ENCODE results near the gene PCDHB1. TPM values are rescaled to one million over a fixed set of nuclear protein-coding genes. Genes with fewer than 3 reads are reported as not detected.
"Not testable (repeated sequence)": the region's sequence is repeated elsewhere in the genome, so short reads cannot be mapped to it uniquely, and the experiment has no call there.

Gene PCDHB1
- total and polyA plus RNA-seq, 2 experiments from 2014 or later, result 0.17 TPM; not detected in 1

- H3K27me3 ChIP-seq, result no peaks in the 10 kb centered on the region
- TF ChIP-seq EZH2 (IDR thresholded peaks at IDR 0.05; ENCODE audit: borderline replicate concordance) (no peak), EZH2phosphoT487 (IDR thresholded peaks at IDR 0.05; ENCODE audit: low read depth, severe bottlenecking, unreplicated experiment) (no peak)
- TF ChIP-seq, protein P1, sequence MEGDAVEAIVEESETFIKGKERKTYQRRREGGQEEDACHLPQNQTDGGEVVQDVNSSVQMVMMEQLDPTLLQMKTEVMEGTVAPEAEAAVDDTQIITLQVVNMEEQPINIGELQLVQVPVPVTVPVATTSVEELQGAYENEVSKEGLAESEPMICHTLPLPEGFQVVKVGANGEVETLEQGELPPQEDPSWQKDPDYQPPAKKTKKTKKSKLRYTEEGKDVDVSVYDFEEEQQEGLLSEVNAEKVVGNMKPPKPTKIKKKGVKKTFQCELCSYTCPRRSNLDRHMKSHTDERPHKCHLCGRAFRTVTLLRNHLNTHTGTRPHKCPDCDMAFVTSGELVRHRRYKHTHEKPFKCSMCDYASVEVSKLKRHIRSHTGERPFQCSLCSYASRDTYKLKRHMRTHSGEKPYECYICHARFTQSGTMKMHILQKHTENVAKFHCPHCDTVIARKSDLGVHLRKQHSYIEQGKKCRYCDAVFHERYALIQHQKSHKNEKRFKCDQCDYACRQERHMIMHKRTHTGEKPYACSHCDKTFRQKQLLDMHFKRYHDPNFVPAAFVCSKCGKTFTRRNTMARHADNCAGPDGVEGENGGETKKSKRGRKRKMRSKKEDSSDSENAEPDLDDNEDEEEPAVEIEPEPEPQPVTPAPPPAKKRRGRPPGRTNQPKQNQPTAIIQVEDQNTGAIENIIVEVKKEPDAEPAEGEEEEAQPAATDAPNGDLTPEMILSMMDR (IDR thresholded peaks at IDR 0.05; ENCODE audit: poor library complexity), result no peak
- no peaks in the 10 kb centered on the region for H3K9me2 ChIP-seq (replicated peaks; ENCODE audit: insufficient read depth)
- no peak overlapping the region for H3K4me2 ChIP-seq
- no peak overlapping the region for H3K4me3 ChIP-seq
- H3K36me3 ChIP-seq (replicated peaks; ENCODE audit: insufficient read depth, low read depth), result peaks cover 15% of the 10 kb centered on the region
- no peak overlapping the region for H3K27ac ChIP-seq
- H2AFZ ChIP-seq, result no peak overlapping the region
- no peaks in the 10 kb centered on the region for H3K4me1 ChIP-seq (ENCODE audit: insufficient read depth)
- H4K20me1 ChIP-seq (ENCODE audit: insufficient read depth, poor library complexity, severe bottlenecking), result no peaks in the 10 kb centered on the region
- peaks cover 25% of the 10 kb centered on the region for H3K79me2 ChIP-seq
- H3K9me3 ChIP-seq (ENCODE audit: low read depth), result peaks cover 49% of the 10 kb centered on the region
- no peak for DNase-seq (ENCODE audit: low spot score)
- 98% methylated on average over 19 of the region's 20 CpGs for WGBS (ENCODE audit: low lambda C conversion rate, missing lambda C conversion rate)
Observed at GRCh38 chr5:141101059-141101458, 49.9 kb downstream of the PCDHB1 start.

- H3K9me3 ChIP-seq (ENCODE audit: low read depth), result peaks cover 52% of the 10 kb centered on the region
- peaks cover 28% of the 10 kb centered on the region for H3K79me2 ChIP-seq
- not testable (repeated sequence) for H2AFZ ChIP-seq; H3K27me3 ChIP-seq; H4K20me1 ChIP-seq (ENCODE audit: insufficient read depth, poor library complexity, severe bottlenecking); H3K4me3 ChIP-seq; H3K4me2 ChIP-seq; DNase-seq (ENCODE audit: low spot score); H3K27ac ChIP-seq; H3K9me2 ChIP-seq (replicated peaks; ENCODE audit: insufficient read depth); H3K4me1 ChIP-seq (ENCODE audit: insufficient read depth)
- WGBS (ENCODE audit: low lambda C conversion rate, missing lambda C conversion rate), result 98% methylated on average over 26 of the region's 39 CpGs
- peaks cover 18% of the 10 kb centered on the region for H3K36me3 ChIP-seq (replicated peaks; ENCODE audit: insufficient read depth, low read depth)
Observed at GRCh38 chr5:141102070-141102469, 50.9 kb downstream of the PCDHB1 start.

DNA sequence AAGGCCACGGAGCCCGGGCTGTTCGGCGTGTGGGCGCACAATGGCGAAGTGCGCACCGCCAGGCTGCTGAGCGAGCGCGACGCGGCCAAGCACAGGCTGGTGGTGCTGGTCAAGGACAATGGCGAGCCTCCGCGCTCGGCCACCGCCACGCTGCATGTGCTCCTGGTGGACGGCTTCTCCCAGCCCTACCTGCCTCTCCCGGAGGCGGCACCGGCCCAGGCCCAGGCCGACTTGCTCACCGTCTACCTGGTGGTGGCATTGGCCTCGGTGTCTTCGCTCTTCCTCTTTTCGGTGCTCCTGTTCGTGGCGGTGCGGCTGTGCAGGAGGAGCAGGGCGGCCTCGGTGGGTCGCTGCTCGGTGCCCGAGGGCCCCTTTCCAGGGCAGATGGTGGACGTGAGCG lies 51.3 kb downstream of the PCDHB1 start:
- not testable (repeated sequence) for H3K9me2 ChIP-seq (replicated peaks; ENCODE audit: insufficient read depth); DNase-seq (ENCODE audit: low spot score); H2AFZ ChIP-seq; H4K20me1 ChIP-seq (ENCODE audit: insufficient read depth, poor library complexity, severe bottlenecking); H3K27me3 ChIP-seq; H3K4me3 ChIP-seq; H3K4me2 ChIP-seq; H3K27ac ChIP-seq; H3K4me1 ChIP-seq (ENCODE audit: insufficient read depth)
- peaks cover 52% of the 10 kb centered on the region for H3K9me3 ChIP-seq (ENCODE audit: low read depth)
- H3K79me2 ChIP-seq, result peaks cover 24% of the 10 kb centered on the region
- peaks cover 18% of the 10 kb centered on the region for H3K36me3 ChIP-seq (replicated peaks; ENCODE audit: insufficient read depth, low read depth)
- 99% methylated on average over 26 of the region's 38 CpGs for WGBS (ENCODE audit: low lambda C conversion rate, missing lambda C conversion rate)

DNA sequence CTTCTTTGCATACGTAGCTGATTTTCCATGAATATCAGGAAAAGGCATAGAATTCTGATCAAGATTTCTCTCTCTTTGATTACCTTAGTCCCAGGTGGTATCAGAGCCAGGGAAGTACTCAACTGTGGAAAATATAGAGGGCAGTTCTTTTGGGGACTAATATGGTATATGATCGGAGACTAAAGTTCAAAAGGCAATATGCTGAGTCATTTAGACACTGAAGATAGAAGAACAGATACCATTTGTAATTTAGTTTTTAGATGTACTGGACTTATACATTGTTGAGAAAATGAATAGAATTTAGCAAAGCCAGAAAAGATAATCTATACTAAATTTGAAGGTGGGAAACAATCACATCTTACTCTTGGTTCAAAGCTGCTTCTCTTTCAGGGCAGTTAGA lies 54.2 kb downstream of the PCDHB1 start:
- no peak for DNase-seq (ENCODE audit: low spot score)
- H3K36me3 ChIP-seq (replicated peaks; ENCODE audit: insufficient read depth, low read depth), result peaks cover 4% of the 10 kb centered on the region
- no peak overlapping the region for H3K4me2 ChIP-seq
- H3K4me3 ChIP-seq, result no peak overlapping the region
- H3K79me2 ChIP-seq, result peaks cover 11% of the 10 kb centered on the region
- no peaks in the 10 kb centered on the region for H3K4me1 ChIP-seq (ENCODE audit: insufficient read depth)
- no peak overlapping the region for H3K27ac ChIP-seq
- TF ChIP-seq EZH2 (IDR thresholded peaks at IDR 0.05; ENCODE audit: borderline replicate concordance) (no peak), EZH2phosphoT487 (IDR thresholded peaks at IDR 0.05; ENCODE audit: low read depth, severe bottlenecking, unreplicated experiment) (no peak)
- TF ChIP-seq, protein P1 (IDR thresholded peaks at IDR 0.05; ENCODE audit: poor library complexity), result no peak
- H3K9me2 ChIP-seq (replicated peaks; ENCODE audit: insufficient read depth), result no peaks in the 10 kb centered on the region
- peaks cover 46% of the 10 kb centered on the region for H3K9me3 ChIP-seq (ENCODE audit: low read depth)
- no peak overlapping the region for H2AFZ ChIP-seq
- no peaks in the 10 kb centered on the region for H4K20me1 ChIP-seq (ENCODE audit: insufficient read depth, poor library complexity, severe bottlenecking)
- 94% methylated on average over 2 of the region's 2 CpGs for WGBS (ENCODE audit: low lambda C conversion rate, missing lambda C conversion rate)
- H3K27me3 ChIP-seq, result no peaks in the 10 kb centered on the region

Other genes starting within 250 kb of the PCDHB1 start
- 25.2 and 30.0 TPM in 2 replicates for gene PCDHA4, start 244.3 kb upstream of the PCDHB1 start, total RNA-seq
- gene PCDHA4, start 244.3 kb upstream of the PCDHB1 start, polyA plus RNA-seq, result 9.1 and 12.3 TPM in 2 replicates
- gene PCDHA5, start 229.8 kb upstream of the PCDHB1 start, total RNA-seq, result 2.2 and 2.5 TPM in 2 replicates
- gene PCDHA5, start 229.8 kb upstream of the PCDHB1 start, polyA plus RNA-seq, result 0.15 and 0.45 TPM in 2 replicates
- 3.2 and 3.4 TPM in 2 replicates for gene PCDHA6, start 223.4 kb upstream of the PCDHB1 start, total RNA-seq
- gene PCDHA6, start 223.4 kb upstream of the PCDHB1 start, polyA plus RNA-seq, result 0.27 and 0.38 TPM in 2 replicates
- 1.7 and 3.3 TPM in 2 replicates for gene PCDHA7, start 217.1 kb upstream of the PCDHB1 start, total RNA-seq
- gene PCDHA7, start 217.1 kb upstream of the PCDHB1 start, polyA plus RNA-seq, result 0.11 and 0.95 TPM in 2 replicates
- 1.6 and 1.9 TPM in 2 replicates for gene PCDHA8, start 210.2 kb upstream of the PCDHB1 start, total RNA-seq
- 0.13 and 0.44 TPM in 2 replicates for gene PCDHA8, start 210.2 kb upstream of the PCDHB1 start, polyA plus RNA-seq
- gene PCDHA9, start 203.0 kb upstream of the PCDHB1 start, total RNA-seq, result 1.5 and 2.5 TPM in 2 replicates
- 0.57 and 0.90 TPM in 2 replicates for gene PCDHA9, start 203.0 kb upstream of the PCDHB1 start, polyA plus RNA-seq
- 9.7 and 13.8 TPM in 2 replicates for gene PCDHA10, start 195.5 kb upstream of the PCDHB1 start, total RNA-seq
- gene PCDHA10, start 195.5 kb upstream of the PCDHB1 start, polyA plus RNA-seq, result 7.4 and 7.7 TPM in 2 replicates
- gene PCDHA11, start 182.4 kb upstream of the PCDHB1 start, total RNA-seq, result 1.8 and 4.5 TPM in 2 replicates
- gene PCDHA11, start 182.4 kb upstream of the PCDHB1 start, polyA plus RNA-seq, result 2.5 TPM in 2 replicates
- 18.7 TPM in 2 replicates for gene PCDHA12, start 176.1 kb upstream of the PCDHB1 start, total RNA-seq
- gene PCDHA12, start 176.1 kb upstream of the PCDHB1 start, polyA plus RNA-seq, result 7.2 and 7.8 TPM in 2 replicates
- 4.1 and 4.3 TPM in 2 replicates for gene PCDHA13, start 169.2 kb upstream of the PCDHB1 start, total RNA-seq
- gene PCDHA13, start 169.2 kb upstream of the PCDHB1 start, polyA plus RNA-seq, result 0.27 and 1.2 TPM in 2 replicates
- 6.3 and 7.0 TPM in 2 replicates for gene PCDHAC1, start 125.1 kb upstream of the PCDHB1 start, total RNA-seq
- 0.41 and 1.3 TPM in 2 replicates for gene PCDHAC1, start 125.1 kb upstream of the PCDHB1 start, polyA plus RNA-seq
- 6.8 and 11.3 TPM in 2 replicates for gene PCDHAC2, start 84.9 kb upstream of the PCDHB1 start, total RNA-seq
- gene PCDHAC2, start 84.9 kb upstream of the PCDHB1 start, polyA plus RNA-seq, result 5.4 and 6.4 TPM in 2 replicates
- 23.0 and 27.7 TPM in 2 replicates for gene PCDHB2, start 43.2 kb downstream of the PCDHB1 start, total RNA-seq
- 27.3 and 29.4 TPM in 2 replicates for gene PCDHB2, start 43.2 kb downstream of the PCDHB1 start, polyA plus RNA-seq
- 3.8 and 4.1 TPM in 2 replicates for gene PCDHB3, start 49.1 kb downstream of the PCDHB1 start, total RNA-seq
- 0.76 and 1.5 TPM in 2 replicates for gene PCDHB3, start 49.1 kb downstream of the PCDHB1 start, polyA plus RNA-seq
- 1.9 and 2.5 TPM in 2 replicates for gene PCDHB4, start 70.4 kb downstream of the PCDHB1 start, total RNA-seq
- 0.29 and 0.94 TPM in 2 replicates for gene PCDHB4, start 70.4 kb downstream of the PCDHB1 start, polyA plus RNA-seq
- gene PCDHB5, start 83.8 kb downstream of the PCDHB1 start, total RNA-seq, result 7.0 TPM in 2 replicates
- gene PCDHB5, start 83.8 kb downstream of the PCDHB1 start, polyA plus RNA-seq, result 6.2 and 6.4 TPM in 2 replicates
- 0.56 and 1.1 TPM in 2 replicates for gene PCDHB6, start 98.7 kb downstream of the PCDHB1 start, total RNA-seq
- not detected in 2 replicates for gene PCDHB6, start 98.7 kb downstream of the PCDHB1 start, polyA plus RNA-seq
- 0.48 and 0.53 TPM in 2 replicates for gene PCDHB7, start 121.3 kb downstream of the PCDHB1 start, total RNA-seq
- 0.51 and 0.56 TPM in 2 replicates for gene PCDHB7, start 121.3 kb downstream of the PCDHB1 start, polyA plus RNA-seq
- gene PCDHB8, start 126.4 kb downstream of the PCDHB1 start, total RNA-seq, result 0.24 and 0.63 TPM in 2 replicates
- gene PCDHB8, start 126.4 kb downstream of the PCDHB1 start, polyA plus RNA-seq, result 0.17 and 0.75 TPM in 2 replicates
- gene PCDHB16, start 131.0 kb downstream of the PCDHB1 start, total RNA-seq, result 2.2 and 3.4 TPM in 2 replicates
- 3.3 and 4.0 TPM in 2 replicates for gene PCDHB16, start 131.0 kb downstream of the PCDHB1 start, polyA plus RNA-seq
- gene PCDHB9, start 135.8 kb downstream of the PCDHB1 start, total RNA-seq, result 1.2 and 2.3 TPM in 2 replicates
- gene PCDHB9, start 135.8 kb downstream of the PCDHB1 start, polyA plus RNA-seq, result 0.33 and 1.0 TPM in 2 replicates
- gene PCDHB10, start 141.0 kb downstream of the PCDHB1 start, total RNA-seq, result 2.4 and 3.1 TPM in 2 replicates
- 2.7 and 2.8 TPM in 2 replicates for gene PCDHB10, start 141.0 kb downstream of the PCDHB1 start, polyA plus RNA-seq
- gene PCDHB11, start 148.3 kb downstream of the PCDHB1 start, total RNA-seq, result 0.92 and 2.1 TPM in 2 replicates
- gene PCDHB11, start 148.3 kb downstream of the PCDHB1 start, polyA plus RNA-seq, result 1.2 and 1.8 TPM in 2 replicates
- 1.1 and 1.4 TPM in 2 replicates for gene PCDHB12, start 157.3 kb downstream of the PCDHB1 start, total RNA-seq
- 0.86 and 0.97 TPM in 2 replicates for gene PCDHB12, start 157.3 kb downstream of the PCDHB1 start, polyA plus RNA-seq
- gene PCDHB13, start 162.5 kb downstream of the PCDHB1 start, total RNA-seq, result 1.9 and 2.0 TPM in 2 replicates
- gene PCDHB13, start 162.5 kb downstream of the PCDHB1 start, polyA plus RNA-seq, result 0.50 and 1.1 TPM in 2 replicates
- 3.9 and 4.3 TPM in 2 replicates for gene PCDHB14, start 172.0 kb downstream of the PCDHB1 start, total RNA-seq
- gene PCDHB14, start 172.0 kb downstream of the PCDHB1 start, polyA plus RNA-seq, result 2.2 and 3.0 TPM in 2 replicates
- gene PCDHB15, start 194.0 kb downstream of the PCDHB1 start, total RNA-seq, result 1.8 and 3.3 TPM in 2 replicates
- gene PCDHB15, start 194.0 kb downstream of the PCDHB1 start, polyA plus RNA-seq, result 2.0 and 2.6 TPM in 2 replicates